C4-2B (cell line): Measurements from ENCODE around the gene CPA3.

Experiments used
- H3K27ac ChIP-seq: fragments of 450-650 bp; 2 replicates; pipeline ENCODE4 v1.5.1; 2017
- CTCF ChIP-seq: fragments of 450-650 bp; conservative IDR thresholded peaks from 2 replicates; pipeline ENCODE4 v1.5.1; 2017; ENCODE audit warnings: mild to moderate bottlenecking
- ZFX ChIP-seq: fragments of 450-650 bp; IDR thresholded peaks from 2 replicates; pipeline ENCODE4 v1.6.1; 2017

The CPA3 gene

GRCh38 chr3:148825476-148825875, 39.6 kb upstream of the CPA3 start:
- H3K27ac ChIP-seq = no peak overlapping the region
- TF ChIP-seq CTCF (no peak), ZFX (no peak)

DNA sequence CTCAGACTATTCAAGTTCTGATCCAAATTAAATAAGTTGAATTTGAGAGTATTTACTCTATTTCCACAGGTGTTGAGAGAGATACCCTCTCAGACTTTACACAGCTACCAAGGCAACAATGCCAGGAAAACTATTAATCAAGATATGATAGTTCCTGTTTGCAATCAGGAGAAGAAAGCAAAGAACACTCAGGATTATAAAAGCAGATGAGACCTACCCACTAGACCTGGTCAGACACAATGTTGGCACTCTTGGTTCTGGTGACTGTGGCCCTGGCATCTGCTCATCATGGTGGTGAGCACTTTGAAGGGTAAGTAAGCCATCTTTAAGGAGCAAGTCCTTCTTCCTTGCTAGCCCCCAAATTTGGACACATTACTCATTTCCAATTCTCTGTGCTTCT, 37.5 kb upstream of the CPA3 start, which contains the start of gene CPB1:
TSS of gene CPB1 (plus strand) at position 227 of the 400 bp plus-strand sequence. CDS start at position 240, 13 bp downstream.
- TF ChIP-seq ZFX (no peak), CTCF (no peak)
- no peak within 1 kb of the TSS for H3K27ac ChIP-seq

DNA sequence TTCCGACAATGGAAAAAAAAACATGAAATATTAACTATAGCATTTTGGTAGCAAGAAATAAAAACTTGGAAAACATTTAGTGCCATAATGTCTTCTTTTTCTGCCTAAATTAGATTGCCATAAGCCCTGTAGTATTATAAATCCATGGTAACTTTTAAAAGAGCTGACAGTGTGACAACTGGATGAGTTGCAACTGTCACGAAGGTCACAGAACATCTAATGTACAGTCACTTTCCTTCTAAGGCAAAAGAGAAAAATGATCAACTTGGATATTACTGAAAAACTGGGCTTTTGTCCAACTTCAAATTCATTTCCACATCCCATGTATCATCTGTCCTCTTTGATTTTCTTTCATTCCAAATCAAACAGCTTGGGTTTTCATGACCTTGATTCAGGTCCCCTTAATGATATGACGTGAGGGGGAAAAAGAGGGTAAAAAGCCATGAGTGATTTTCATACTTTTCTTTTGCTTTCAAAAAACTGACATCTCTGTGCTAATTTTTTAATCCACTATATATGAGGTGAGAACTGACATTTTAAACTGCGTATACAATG, 36.9 kb upstream of the CPA3 start:
- H3K27ac ChIP-seq = no peak overlapping the region

GRCh38 chr3:148829926-148830325, 35.2 kb upstream of the CPA3 start:
- no peak for TF ChIP-seq ZFX
- no peak for TF ChIP-seq CTCF
- H3K27ac ChIP-seq = no peak overlapping the region

More for the DNA sequence above, 36.9 kb upstream of the CPA3 start:
- TF ChIP-seq ZFX (no peak), CTCF (no peak)

GRCh38 chr3:148833223-148833622, 31.9 kb upstream of the CPA3 start:
- no peak overlapping the region for H3K27ac ChIP-seq
- TF ChIP-seq ZFX (no peak), CTCF (no peak)

- TF ChIP-seq CTCF (no peak), ZFX (no peak)
- H3K27ac ChIP-seq = no peak overlapping the region
Observed at GRCh38 chr3:148839805-148840204, 25.3 kb upstream of the CPA3 start.

- TF ChIP-seq ZFX (no peak), CTCF (no peak)
- H3K27ac ChIP-seq = no peak overlapping the region
Observed at GRCh38 chr3:148840451-148840850, 24.6 kb upstream of the CPA3 start.
